Upper lobe of left lung (tissue), 6 donors: ENCODE measurements around the gene ATP13A2. TPM values are rescaled to one million over a fixed set of nuclear protein-coding genes. Genes with fewer than 3 reads are reported as not detected.

Experiments
- ATAC-seq, 2 donors: fragments of 200-7000 bp; cut with Tn5 transposase; one replicate each; pipeline ENCODE4 v1.9.1; 2022; ENCODE audit warnings: mild to moderate bottlenecking in 2 of 2, moderate library complexity in 2 of 2; ENCODE audit not compliant: low FRiP score in 2 of 2
- DNase-seq, 2 donors: peaks; one replicate each; pipeline ENCODE4 v3.0.0-alpha.2; 2019 to 2020
- H3K27ac ChIP-seq, 4 donors: fragments of 200-600 bp; sonication (generic); one replicate each; pipeline ENCODE4 v1.5.1; 2016 to 2019
- H3K27me3 ChIP-seq, 4 donors: fragments of 200-600 bp; sonication (generic); one replicate each; pipeline ENCODE4 v1.5.1; 2017 to 2019
- H3K36me3 ChIP-seq, 4 donors: fragments of 200-600 bp; sonication (generic); one replicate each; pipeline ENCODE4 v1.5.1; 2016 to 2019
- H3K4me1 ChIP-seq, 4 donors: fragments of 200-600 bp; sonication (generic); one replicate each; pipeline ENCODE4 v1.5.1; 2018 to 2019
- H3K4me3 ChIP-seq, 4 donors: fragments of 200-600 bp; sonication (generic); one replicate each; pipeline ENCODE4 v1.5.1; 2017 to 2019; ENCODE audit warnings: mild to moderate bottlenecking in 2 of 4, moderate library complexity in 1 of 4
- H3K9me3 ChIP-seq, 4 donors: fragments of 200-600 bp; sonication (generic); one replicate each; pipeline ENCODE4 v1.5.1; 2018 to 2019
- CTCF ChIP-seq, 6 experiments: fragments of 450-650 bp in 4 of 6; fragments of 200-600 bp in 2 of 6; sonication (generic) in 2 of 6; IDR thresholded peaks; one replicate each; pipeline ENCODE4 v1.5.1; 2016 to 2019; ENCODE audit warnings: antibody characterized with exemption in 6 of 6
- EP300 ChIP-seq, 4 donors: sonication (generic); formaldehyde crosslinking; IDR thresholded peaks; one replicate each; pipeline ENCODE4 v1.5.1; 2017; ENCODE audit warnings: antibody characterized with exemption in 4 of 4, control low read depth in 2 of 4
- POLR2A ChIP-seq, 4 donors: fragments of 450-650 bp; IDR thresholded peaks; one replicate each; pipeline ENCODE4 v1.5.1; 2016 to 2017; ENCODE audit warnings: antibody characterized with exemption in 4 of 4, mild to moderate bottlenecking in 2 of 4
- POLR2AphosphoS5 ChIP-seq, 2 donors: sonication (generic); formaldehyde crosslinking; IDR thresholded peaks; one replicate each; pipeline ENCODE4 v1.5.1; 2017; ENCODE audit warnings: antibody characterized with exemption in 2 of 2
- WGBS, 2 donors: methylation state at CpG; one replicate each; pipeline ENCODE4 v1.1.5; 2017 to 2018; 5-methylcytosine and 5-hydroxymethylcytosine counted together
- total RNA-seq, 6 donors: library from RNA; depleted of rRNA in 4 of 6; stranded (reverse); fragments of >200 nt in 4 of 6; gene quantifications; one replicate each; pipeline versions ENCODE4 v1.1.0 to v1.2.1, GENCODE V29; 2016 to 2021
- donor health status: DM: no; HTN: no; CAD: no; lungs with moderate emphysema.
- donor health status: DM: no; HTN: yes; CAD: no; lungs with severe emphysema.

The ATP13A2 gene
- total RNA-seq, 6 donors from 2014 or later, result 39.2 to 110 (median 66.5) TPM

- Histone ChIP-seq H3K36me3 (no peaks in the 10 kb centered on the region), H3K4me3 (peak overlapping the region; percentile 87 to 96 (median 93)), H3K9me3 (no peaks in the 10 kb centered on the region), H3K4me1 (peaks cover 22 to 31% (median 27%) of the 10 kb centered on the region in 4 donors), H3K27ac (peak overlapping the region; percentile 66 to 86 (median 70)), H3K27me3 (no peaks in the 10 kb centered on the region)
- TF ChIP-seq EP300 (IDR thresholded peaks at IDR 0.05) (no peak), POLR2AphosphoS5 (IDR thresholded peaks at IDR 0.05) (no peak), POLR2A (IDR thresholded peaks at IDR 0.05) (no peak), CTCF (IDR thresholded peaks at IDR 0.05) (no peak)
- ATAC-seq (no peak), DNase-seq (no peak)
- 0 to 5% methylated on average over 4 to 13 of the region's 15 CpGs for WGBS, 2 donors
Measured at GRCh38 chr1:17011092-17011438, 663 bp downstream of the ATP13A2 start.

- peaks cover under 1 to 13% (median 12%) of the 10 kb centered on the region in 4 donors for H3K36me3 ChIP-seq
- H3K27me3 ChIP-seq, result no peaks in the 10 kb centered on the region
- DNase-seq, result peak in 1 of 2 donors; percentile 32
- peak overlapping the region in 3 of 4 donors; percentile 69 to 86 (median 70) for H3K27ac ChIP-seq
- peak in 1 of 2 donors; percentile 35 for ATAC-seq
- 16 to 51% methylated on average over 3 of the region's 4 CpGs for WGBS, 2 donors
- peaks cover 22 to 31% (median 27%) of the 10 kb centered on the region in 4 donors for H3K4me1 ChIP-seq
- no peak overlapping the region for H3K4me3 ChIP-seq
- H3K9me3 ChIP-seq, result no peaks in the 10 kb centered on the region
- no peak for TF ChIP-seq POLR2A (IDR thresholded peaks at IDR 0.05)
- no peak for TF ChIP-seq CTCF (IDR thresholded peaks at IDR 0.05)
- no peak for TF ChIP-seq POLR2AphosphoS5 (IDR thresholded peaks at IDR 0.05)
- TF ChIP-seq EP300 (IDR thresholded peaks at IDR 0.05), result no peak
Measured at GRCh38 chr1:17009706-17010105, 2.0 kb downstream of the ATP13A2 start.

GRCh38 chr1:17008208-17008855, 3.4 kb downstream of the ATP13A2 start:
- TF ChIP-seq POLR2AphosphoS5 (IDR thresholded peaks at IDR 0.05) (no peak), EP300 (IDR thresholded peaks at IDR 0.05) (no peak), POLR2A (IDR thresholded peaks at IDR 0.05) (no peak), CTCF (IDR thresholded peaks at IDR 0.05) (no peak)
- H3K9me3 ChIP-seq, result no peaks in the 10 kb centered on the region
- 94 to 96% methylated on average over 15 of the region's 15 CpGs for WGBS, 2 donors
- H3K36me3 ChIP-seq, result peaks cover 11 to 27% (median 23%) of the 10 kb centered on the region in 4 donors
- H3K4me1 ChIP-seq, result peaks cover 22 to 31% (median 27%) of the 10 kb centered on the region in 4 donors
- no peak overlapping the region for H3K4me3 ChIP-seq
- ATAC-seq, result no peak
- H3K27ac ChIP-seq, result no peak overlapping the region
- no peak for DNase-seq
- no peaks in the 10 kb centered on the region for H3K27me3 ChIP-seq

- Histone ChIP-seq H3K27ac (no peak overlapping the region), H3K9me3 (no peaks in the 10 kb centered on the region), H3K4me1 (peaks cover 20 to 29% (median 24%) of the 10 kb centered on the region in 4 donors), H3K4me3 (no peak overlapping the region), H3K27me3 (no peaks in the 10 kb centered on the region), H3K36me3 (peaks cover 11 to 39% (median 33%) of the 10 kb centered on the region in 4 donors)
- WGBS, 2 donors, result 94 to 96% methylated on average over 8 of the region's 8 CpGs
- DNase-seq, result no peak
- TF ChIP-seq CTCF (IDR thresholded peaks at IDR 0.05) (no peak), EP300 (IDR thresholded peaks at IDR 0.05) (no peak), POLR2AphosphoS5 (IDR thresholded peaks at IDR 0.05) (no peak), POLR2A (IDR thresholded peaks at IDR 0.05) (no peak)
- no peak for ATAC-seq
Measured at GRCh38 chr1:17007121-17007520, 4.6 kb downstream of the ATP13A2 start.

GRCh38 chr1:17005365-17005740, 6.4 kb downstream of the ATP13A2 start:
- H3K27ac ChIP-seq, result no peak overlapping the region
- WGBS, 2 donors, result 94 to 95% methylated on average over 19 of the region's 19 CpGs
- no peak overlapping the region for H3K4me3 ChIP-seq
- peaks cover 15 to 57% (median 45%) of the 10 kb centered on the region in 4 donors for H3K36me3 ChIP-seq
- TF ChIP-seq POLR2A (IDR thresholded peaks at IDR 0.05) (no peak), CTCF (IDR thresholded peaks at IDR 0.05) (no peak), POLR2AphosphoS5 (IDR thresholded peaks at IDR 0.05) (no peak), EP300 (IDR thresholded peaks at IDR 0.05) (no peak)
- no peaks in the 10 kb centered on the region for H3K9me3 ChIP-seq
- ATAC-seq, result no peak
- H3K27me3 ChIP-seq, result no peaks in the 10 kb centered on the region
- peak in 1 of 2 donors; percentile 70 for DNase-seq
- peaks cover 10 to 15% (median 11%) of the 10 kb centered on the region in 4 donors for H3K4me1 ChIP-seq
